HepG2 (cell line): ENCODE results near the gene RIPOR3. TPM values are rescaled to one million over a fixed set of nuclear protein-coding genes. Genes with fewer than 3 reads are reported as not detected.

Experiments used
- KAT7 ChIP-seq: IDR thresholded peaks from 2 replicates; pipeline ENCODE4 v1.6.1; 2018; ENCODE audit warnings: borderline replicate concordance, missing compliant biosample characterization
- NR2F1 ChIP-seq, 2 experiments: fragments of 450-650 bp in 1 of 2; formaldehyde crosslinking in 1 of 2; IDR thresholded peaks; 2 replicates each; pipeline versions ENCODE4 v1.5.0 to v1.6.1; 2016 to 2020; ENCODE audit warnings: mild to moderate bottlenecking in 1 of 2, missing compliant biosample characterization in 1 of 2, missing genetic modification reagents in 1 of 2, moderate library complexity in 1 of 2
- ZBTB1 ChIP-seq: sonication (generic); formaldehyde crosslinking; IDR thresholded peaks from 2 replicates; pipeline ENCODE4 v1.4.0; 2020; ENCODE audit warnings: missing genetic modification reagents, borderline replicate concordance
- ZC3H4 ChIP-seq: sonication (generic); formaldehyde crosslinking; IDR thresholded peaks from 2 replicates; pipeline ENCODE4 v1.4.0; 2020; ENCODE audit warnings: missing genetic modification reagents, borderline replicate concordance
- ZNF75D ChIP-seq: sonication (generic); formaldehyde crosslinking; IDR thresholded peaks from 2 replicates; pipeline ENCODE4 v1.8.1; 2023; ENCODE audit warnings: missing genetic modification reagents, mild to moderate bottlenecking, borderline replicate concordance
- ZNF782 ChIP-seq: sonication (generic); formaldehyde crosslinking; IDR thresholded peaks from 2 replicates; pipeline ENCODE4 v1.4.0; 2020; ENCODE audit warnings: missing genetic modification reagents, mild to moderate bottlenecking, borderline replicate concordance
- ZNF841 ChIP-seq: sonication (generic); formaldehyde crosslinking; IDR thresholded peaks from 2 replicates; pipeline ENCODE4 v1.8.1; 2023; ENCODE audit warnings: missing genetic modification reagents, borderline replicate concordance
- ZZZ3 ChIP-seq: sonication (generic); formaldehyde crosslinking; IDR thresholded peaks from 2 replicates; pipeline ENCODE4 v1.4.0; 2020; ENCODE audit warnings: missing genetic modification reagents, mild to moderate bottlenecking, borderline replicate concordance
- polyA plus RNA-seq, 8 experiments: library from polyadenylated mRNA; depleted of rRNA in 3 of 8; stranded (reverse) in 7 of 8; unstranded in 1 of 8; fragments of >200 nt; fragmentation: Illumina TruSeq in 4 of 8; extraction: Trizol in 4 of 8; gene quantifications; 2 replicates each; pipeline versions ENCODE4 v1.2.1 to v1.2.3, GENCODE V29; 2011 to 2016; ENCODE audit warnings: low read depth in 4 of 8, missing spikeins in 1 of 8, mixed read lengths in 1 of 8; ENCODE audit not compliant: insufficient read depth in 1 of 8
- total RNA-seq, 5 experiments: library from RNA; depleted of rRNA; stranded (reverse); fragments of >200 nt; fragmentation: Illumina TruSeq; extraction: Trizol; gene quantifications; 2 replicates each; pipeline ENCODE4 v1.2.3, GENCODE V29; 2016; ENCODE audit warnings: low read depth in 1 of 5
- TF ChIP-seq, protein P1 (sequence below): IDR thresholded peaks from 2 replicates; pipeline ENCODE4 v1.6.1; 2012; ENCODE audit warnings: low read length, improper control_type of control experiment
- TF ChIP-seq, protein P2 (sequence below): sonication (generic); formaldehyde crosslinking; IDR thresholded peaks from 2 replicates; pipeline ENCODE4 v1.5.1; 2020; ENCODE audit warnings: mild to moderate bottlenecking, missing genetic modification reagents, borderline replicate concordance
- TF ChIP-seq, protein P3 (sequence below): sonication (generic); formaldehyde crosslinking; IDR thresholded peaks from 2 replicates; pipeline ENCODE4 v1.8.1; 2023; ENCODE audit warnings: missing genetic modification reagents, mild to moderate bottlenecking, borderline replicate concordance
- TF ChIP-seq, protein P4 (sequence below): sonication (generic); formaldehyde crosslinking; IDR thresholded peaks from 2 replicates; pipeline ENCODE4 v1.5.0; 2020; ENCODE audit warnings: missing genetic modification reagents
- TF ChIP-seq, protein P5 (sequence below): sonication (generic); formaldehyde crosslinking; IDR thresholded peaks from 2 replicates; pipeline ENCODE4 v1.5.1; 2020; ENCODE audit warnings: mild to moderate bottlenecking, missing genetic modification reagents, moderate library complexity

Gene RIPOR3
- total and polyA plus RNA-seq, 2 of the 13 experiments (the other 11 are each of a cell fraction or from before 2014, with no cell fraction given), result 0.18 TPM; not detected in 1

DNA sequence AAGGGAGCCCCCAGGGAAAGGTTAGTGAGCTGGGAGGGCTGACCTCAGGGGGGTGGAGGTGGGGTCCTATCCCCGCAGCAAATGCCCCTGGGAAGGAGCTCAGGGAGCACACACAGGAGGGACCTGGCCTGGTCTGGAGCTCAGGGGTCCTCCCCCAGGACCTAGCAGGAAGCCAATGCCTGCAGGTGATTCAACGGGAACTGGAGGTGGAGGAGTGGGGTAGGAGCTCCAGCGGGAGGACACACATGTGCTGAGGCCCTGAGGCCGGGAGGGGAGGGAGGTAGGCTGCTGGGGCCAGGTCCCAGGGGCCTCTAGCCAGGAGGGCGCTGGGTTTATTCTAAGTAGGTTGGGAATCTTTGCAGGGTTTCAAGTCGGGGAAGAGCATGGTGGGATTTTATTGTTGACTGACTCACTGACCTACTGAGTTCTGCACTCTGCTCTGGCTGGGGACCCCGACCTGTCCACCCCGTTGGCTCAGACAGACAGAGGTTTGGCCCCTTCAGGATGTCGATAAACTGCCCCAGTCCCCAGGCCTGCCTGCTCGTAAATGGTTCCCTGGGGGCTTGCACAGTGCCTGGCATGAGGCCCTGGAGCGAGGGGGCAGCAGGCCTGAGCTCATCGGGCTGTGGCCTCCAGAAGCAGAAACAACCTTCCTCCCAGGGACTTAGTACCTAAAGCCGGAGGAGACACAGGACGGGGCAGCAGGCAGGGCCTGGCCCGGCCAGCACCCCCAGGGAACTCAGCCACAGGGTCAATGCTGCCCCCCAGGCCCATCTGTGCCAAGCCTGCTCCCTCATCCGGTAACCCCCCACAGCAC lies 62.3 kb downstream of the RIPOR3 start (continued):
- TF ChIP-seq, protein P1, sequence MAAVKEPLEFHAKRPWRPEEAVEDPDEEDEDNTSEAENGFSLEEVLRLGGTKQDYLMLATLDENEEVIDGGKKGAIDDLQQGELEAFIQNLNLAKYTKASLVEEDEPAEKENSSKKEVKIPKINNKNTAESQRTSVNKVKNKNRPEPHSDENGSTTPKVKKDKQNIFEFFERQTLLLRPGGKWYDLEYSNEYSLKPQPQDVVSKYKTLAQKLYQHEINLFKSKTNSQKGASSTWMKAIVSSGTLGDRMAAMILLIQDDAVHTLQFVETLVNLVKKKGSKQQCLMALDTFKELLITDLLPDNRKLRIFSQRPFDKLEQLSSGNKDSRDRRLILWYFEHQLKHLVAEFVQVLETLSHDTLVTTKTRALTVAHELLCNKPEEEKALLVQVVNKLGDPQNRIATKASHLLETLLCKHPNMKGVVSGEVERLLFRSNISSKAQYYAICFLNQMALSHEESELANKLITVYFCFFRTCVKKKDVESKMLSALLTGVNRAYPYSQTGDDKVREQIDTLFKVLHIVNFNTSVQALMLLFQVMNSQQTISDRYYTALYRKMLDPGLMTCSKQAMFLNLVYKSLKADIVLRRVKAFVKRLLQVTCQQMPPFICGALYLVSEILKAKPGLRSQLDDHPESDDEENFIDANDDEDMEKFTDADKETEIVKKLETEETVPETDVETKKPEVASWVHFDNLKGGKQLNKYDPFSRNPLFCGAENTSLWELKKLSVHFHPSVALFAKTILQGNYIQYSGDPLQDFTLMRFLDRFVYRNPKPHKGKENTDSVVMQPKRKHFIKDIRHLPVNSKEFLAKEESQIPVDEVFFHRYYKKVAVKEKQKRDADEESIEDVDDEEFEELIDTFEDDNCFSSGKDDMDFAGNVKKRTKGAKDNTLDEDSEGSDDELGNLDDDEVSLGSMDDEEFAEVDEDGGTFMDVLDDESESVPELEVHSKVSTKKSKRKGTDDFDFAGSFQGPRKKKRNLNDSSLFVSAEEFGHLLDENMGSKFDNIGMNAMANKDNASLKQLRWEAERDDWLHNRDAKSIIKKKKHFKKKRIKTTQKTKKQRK, result no peak
- no peak for TF ChIP-seq NR2F1 (CRISPR knock-in tag; IDR thresholded peaks at IDR 0.05)
- TF ChIP-seq, protein P2, sequence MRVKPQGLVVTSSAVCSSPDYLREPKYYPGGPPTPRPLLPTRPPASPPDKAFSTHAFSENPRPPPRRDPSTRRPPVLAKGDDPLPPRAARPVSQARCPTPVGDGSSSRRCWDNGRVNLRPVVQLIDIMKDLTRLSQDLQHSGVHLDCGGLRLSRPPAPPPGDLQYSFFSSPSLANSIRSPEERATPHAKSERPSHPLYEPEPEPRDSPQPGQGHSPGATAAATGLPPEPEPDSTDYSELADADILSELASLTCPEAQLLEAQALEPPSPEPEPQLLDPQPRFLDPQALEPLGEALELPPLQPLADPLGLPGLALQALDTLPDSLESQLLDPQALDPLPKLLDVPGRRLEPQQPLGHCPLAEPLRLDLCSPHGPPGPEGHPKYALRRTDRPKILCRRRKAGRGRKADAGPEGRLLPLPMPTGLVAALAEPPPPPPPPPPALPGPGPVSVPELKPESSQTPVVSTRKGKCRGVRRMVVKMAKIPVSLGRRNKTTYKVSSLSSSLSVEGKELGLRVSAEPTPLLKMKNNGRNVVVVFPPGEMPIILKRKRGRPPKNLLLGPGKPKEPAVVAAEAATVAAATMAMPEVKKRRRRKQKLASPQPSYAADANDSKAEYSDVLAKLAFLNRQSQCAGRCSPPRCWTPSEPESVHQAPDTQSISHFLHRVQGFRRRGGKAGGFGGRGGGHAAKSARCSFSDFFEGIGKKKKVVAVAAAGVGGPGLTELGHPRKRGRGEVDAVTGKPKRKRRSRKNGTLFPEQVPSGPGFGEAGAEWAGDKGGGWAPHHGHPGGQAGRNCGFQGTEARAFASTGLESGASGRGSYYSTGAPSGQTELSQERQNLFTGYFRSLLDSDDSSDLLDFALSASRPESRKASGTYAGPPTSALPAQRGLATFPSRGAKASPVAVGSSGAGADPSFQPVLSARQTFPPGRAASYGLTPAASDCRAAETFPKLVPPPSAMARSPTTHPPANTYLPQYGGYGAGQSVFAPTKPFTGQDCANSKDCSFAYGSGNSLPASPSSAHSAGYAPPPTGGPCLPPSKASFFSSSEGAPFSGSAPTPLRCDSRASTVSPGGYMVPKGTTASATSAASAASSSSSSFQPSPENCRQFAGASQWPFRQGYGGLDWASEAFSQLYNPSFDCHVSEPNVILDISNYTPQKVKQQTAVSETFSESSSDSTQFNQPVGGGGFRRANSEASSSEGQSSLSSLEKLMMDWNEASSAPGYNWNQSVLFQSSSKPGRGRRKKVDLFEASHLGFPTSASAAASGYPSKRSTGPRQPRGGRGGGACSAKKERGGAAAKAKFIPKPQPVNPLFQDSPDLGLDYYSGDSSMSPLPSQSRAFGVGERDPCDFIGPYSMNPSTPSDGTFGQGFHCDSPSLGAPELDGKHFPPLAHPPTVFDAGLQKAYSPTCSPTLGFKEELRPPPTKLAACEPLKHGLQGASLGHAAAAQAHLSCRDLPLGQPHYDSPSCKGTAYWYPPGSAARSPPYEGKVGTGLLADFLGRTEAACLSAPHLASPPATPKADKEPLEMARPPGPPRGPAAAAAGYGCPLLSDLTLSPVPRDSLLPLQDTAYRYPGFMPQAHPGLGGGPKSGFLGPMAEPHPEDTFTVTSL, result no peak
- no peak for TF ChIP-seq ZC3H4 (CRISPR knock-in tag)
- TF ChIP-seq, protein P3, sequence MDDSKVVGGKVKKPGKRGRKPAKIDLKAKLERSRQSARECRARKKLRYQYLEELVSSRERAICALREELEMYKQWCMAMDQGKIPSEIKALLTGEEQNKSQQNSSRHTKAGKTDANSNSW (CRISPR knock-in tag), result no peak
- no peak for TF ChIP-seq ZNF841 (CRISPR knock-in tag)
- TF ChIP-seq KAT7 (CRISPR knock-in tag), result no peak
- 0 out of 2 replicates have a peak, but pooled peaks have one; percentile 56 for TF ChIP-seq ZNF782 (CRISPR knock-in tag)
- 0 out of 2 replicates have a peak, but pooled peaks have one; percentile 48 for TF ChIP-seq ZZZ3 (CRISPR knock-in tag)
- TF ChIP-seq, protein P4, sequence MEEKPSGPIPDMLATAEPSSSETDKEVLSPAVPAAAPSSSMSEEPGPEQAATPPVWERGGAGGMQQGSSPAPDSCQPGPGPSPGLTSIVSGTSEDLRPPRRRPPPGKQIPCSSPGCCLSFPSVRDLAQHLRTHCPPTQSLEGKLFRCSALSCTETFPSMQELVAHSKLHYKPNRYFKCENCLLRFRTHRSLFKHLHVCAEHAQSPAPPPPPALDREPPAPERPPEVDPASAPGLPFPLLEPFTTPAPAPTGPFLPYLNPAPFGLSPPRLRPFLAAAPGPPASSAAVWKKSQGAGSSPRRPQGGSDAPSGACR (CRISPR knock-in tag), result no peak
- TF ChIP-seq, protein P5, sequence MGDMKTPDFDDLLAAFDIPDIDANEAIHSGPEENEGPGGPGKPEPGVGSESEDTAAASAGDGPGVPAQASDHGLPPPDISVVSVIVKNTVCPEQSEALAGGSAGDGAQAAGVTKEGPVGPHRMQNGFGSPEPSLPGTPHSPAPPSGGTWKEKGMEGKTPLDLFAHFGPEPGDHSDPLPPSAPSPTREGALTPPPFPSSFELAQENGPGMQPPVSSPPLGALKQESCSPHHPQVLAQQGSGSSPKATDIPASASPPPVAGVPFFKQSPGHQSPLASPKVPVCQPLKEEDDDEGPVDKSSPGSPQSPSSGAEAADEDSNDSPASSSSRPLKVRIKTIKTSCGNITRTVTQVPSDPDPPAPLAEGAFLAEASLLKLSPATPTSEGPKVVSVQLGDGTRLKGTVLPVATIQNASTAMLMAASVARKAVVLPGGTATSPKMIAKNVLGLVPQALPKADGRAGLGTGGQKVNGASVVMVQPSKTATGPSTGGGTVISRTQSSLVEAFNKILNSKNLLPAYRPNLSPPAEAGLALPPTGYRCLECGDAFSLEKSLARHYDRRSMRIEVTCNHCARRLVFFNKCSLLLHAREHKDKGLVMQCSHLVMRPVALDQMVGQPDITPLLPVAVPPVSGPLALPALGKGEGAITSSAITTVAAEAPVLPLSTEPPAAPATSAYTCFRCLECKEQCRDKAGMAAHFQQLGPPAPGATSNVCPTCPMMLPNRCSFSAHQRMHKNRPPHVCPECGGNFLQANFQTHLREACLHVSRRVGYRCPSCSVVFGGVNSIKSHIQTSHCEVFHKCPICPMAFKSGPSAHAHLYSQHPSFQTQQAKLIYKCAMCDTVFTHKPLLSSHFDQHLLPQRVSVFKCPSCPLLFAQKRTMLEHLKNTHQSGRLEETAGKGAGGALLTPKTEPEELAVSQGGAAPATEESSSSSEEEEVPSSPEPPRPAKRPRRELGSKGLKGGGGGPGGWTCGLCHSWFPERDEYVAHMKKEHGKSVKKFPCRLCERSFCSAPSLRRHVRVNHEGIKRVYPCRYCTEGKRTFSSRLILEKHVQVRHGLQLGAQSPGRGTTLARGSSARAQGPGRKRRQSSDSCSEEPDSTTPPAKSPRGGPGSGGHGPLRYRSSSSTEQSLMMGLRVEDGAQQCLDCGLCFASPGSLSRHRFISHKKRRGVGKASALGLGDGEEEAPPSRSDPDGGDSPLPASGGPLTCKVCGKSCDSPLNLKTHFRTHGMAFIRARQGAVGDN, result peak; percentile 20; the same call in 1 of the 2 replicates
- no peak for TF ChIP-seq ZBTB1
- no peak for TF ChIP-seq ZNF75D (CRISPR knock-in tag)
